Astrocyte (in vitro differentiated cells and primary cell): ENCODE data around the gene PLEKHG5.

Experiments
- CTCF ChIP-seq: IDR thresholded peaks from 2 replicates; pipeline ENCODE4 v1.5.1; 2011; ENCODE audit warnings: low read depth, mild to moderate bottlenecking, inconsistent platforms, low read length, moderate library complexity; ENCODE audit not compliant: insufficient read depth
- EZH2 ChIP-seq: IDR thresholded peaks from 2 replicates; pipeline ENCODE4 v1.6.1; 2012; ENCODE audit warnings: mild to moderate bottlenecking, low read length, inconsistent platforms; ENCODE audit not compliant: insufficient read depth

- TF ChIP-seq EZH2 (no peak), CTCF (no peak)
These were observed 40.5 kb downstream of the PLEKHG5 start for GRCh38 chr1:6450943-6451373.
